ENCODE measurements around the gene FLVCR2. TPM values are rescaled to one million over a fixed set of nuclear protein-coding genes. Genes with fewer than 3 reads are reported as not detected.
A peak's percentile ranks its signal among the peaks of the same experiment; 100 is the strongest.

The FLVCR2 gene
- total RNA-seq, 1 donor from 2014 or later, result 11.7 TPM

DNA sequence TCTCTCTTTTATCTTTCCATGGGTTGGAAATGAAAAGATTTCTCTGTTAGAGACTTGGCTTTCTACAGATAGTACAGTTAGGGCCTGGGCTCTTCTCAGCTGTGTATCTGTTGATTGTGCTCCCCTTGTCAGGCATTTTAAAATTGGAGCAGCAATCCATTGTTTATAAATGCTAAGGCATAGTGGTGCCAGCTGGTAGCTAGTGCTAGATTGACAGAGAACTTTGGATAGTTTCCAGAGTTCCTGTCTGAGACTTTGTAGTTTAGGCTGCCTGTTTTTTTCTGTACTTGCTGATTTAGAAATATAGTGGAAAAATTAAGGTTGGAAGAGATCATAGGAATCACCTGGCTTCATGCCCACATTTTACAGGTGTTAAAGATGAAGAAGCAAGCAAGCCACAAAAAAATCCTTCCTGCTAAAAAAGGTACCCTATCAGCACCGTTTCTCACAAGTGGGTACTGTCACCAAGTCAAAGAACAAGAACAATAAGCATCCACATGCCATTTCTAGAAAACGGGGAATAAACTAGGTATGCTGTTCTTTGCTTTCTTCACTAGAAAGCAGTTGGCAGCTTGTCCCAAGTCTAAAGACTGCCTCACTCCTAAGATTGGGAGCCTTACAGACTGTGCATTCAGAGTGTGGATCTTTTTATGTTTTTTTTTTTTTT lies 88.8 kb downstream of the FLVCR2 start:
- CTCF ChIA-PET, result no interaction called here
- Mint-ChIP-seq H3K4me3 (no peak overlapping the region), H3K9me3 (no peaks in the 10 kb centered on the region), H3K36me3 (ENCODE audit: low read depth) (peaks cover 51% of the 10 kb centered on the region), H3K4me1 (peaks cover 2% of the 10 kb centered on the region), H3K27ac (no peak overlapping the region), H3K27me3 (no peaks in the 10 kb centered on the region)
- TF ChIP-seq, protein P1, sequence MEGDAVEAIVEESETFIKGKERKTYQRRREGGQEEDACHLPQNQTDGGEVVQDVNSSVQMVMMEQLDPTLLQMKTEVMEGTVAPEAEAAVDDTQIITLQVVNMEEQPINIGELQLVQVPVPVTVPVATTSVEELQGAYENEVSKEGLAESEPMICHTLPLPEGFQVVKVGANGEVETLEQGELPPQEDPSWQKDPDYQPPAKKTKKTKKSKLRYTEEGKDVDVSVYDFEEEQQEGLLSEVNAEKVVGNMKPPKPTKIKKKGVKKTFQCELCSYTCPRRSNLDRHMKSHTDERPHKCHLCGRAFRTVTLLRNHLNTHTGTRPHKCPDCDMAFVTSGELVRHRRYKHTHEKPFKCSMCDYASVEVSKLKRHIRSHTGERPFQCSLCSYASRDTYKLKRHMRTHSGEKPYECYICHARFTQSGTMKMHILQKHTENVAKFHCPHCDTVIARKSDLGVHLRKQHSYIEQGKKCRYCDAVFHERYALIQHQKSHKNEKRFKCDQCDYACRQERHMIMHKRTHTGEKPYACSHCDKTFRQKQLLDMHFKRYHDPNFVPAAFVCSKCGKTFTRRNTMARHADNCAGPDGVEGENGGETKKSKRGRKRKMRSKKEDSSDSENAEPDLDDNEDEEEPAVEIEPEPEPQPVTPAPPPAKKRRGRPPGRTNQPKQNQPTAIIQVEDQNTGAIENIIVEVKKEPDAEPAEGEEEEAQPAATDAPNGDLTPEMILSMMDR (IDR thresholded peaks at IDR 0.05), result no peak
- DNase-seq (no peak), ATAC-seq (ENCODE audit: low read depth) (no peak)
- intact Hi-C loops (cut with micrococcal nuclease), result no loop called here
- POLR2A ChIA-PET, result interaction anchor here (0.7 kb wide), 1 partner anchor 31 kb away, joined by 6 read pairs; no protein-coding TSS in a partner anchor

DNA sequence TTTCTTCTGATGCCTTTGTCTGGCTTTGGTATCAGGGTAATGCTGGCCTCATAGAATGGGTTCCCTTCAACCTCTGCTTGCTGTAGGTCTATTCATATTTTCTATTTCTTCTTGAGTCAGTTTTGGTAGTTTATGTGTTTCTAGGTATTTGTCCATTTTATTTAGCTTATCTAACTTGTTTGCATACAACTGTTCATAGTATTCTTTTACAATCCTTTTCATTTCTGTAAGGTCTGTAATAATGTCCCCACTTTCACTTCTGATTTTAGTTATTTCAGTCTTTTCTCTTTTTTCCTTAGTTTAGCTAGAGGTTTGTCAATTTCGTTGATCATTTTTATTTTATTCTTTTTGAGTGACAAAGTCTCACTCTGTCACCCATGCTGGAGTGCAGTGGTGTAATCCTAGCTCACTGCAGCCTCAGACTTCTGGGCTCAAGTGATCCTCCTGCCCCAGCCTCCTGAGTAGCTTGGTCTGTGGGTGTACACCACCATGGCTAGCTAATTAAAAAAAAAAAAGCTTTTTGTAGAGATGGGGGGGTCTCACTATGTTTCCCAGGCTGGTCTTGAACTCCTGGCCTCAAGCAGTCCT lies 94.3 kb downstream of the FLVCR2 start:
- H3K36me3 Mint-ChIP-seq (ENCODE audit: low read depth), result peaks cover 48% of the 10 kb centered on the region
- ATAC-seq (ENCODE audit: low read depth) (no peak), DNase-seq (no peak)
- peaks cover 3% of the 10 kb centered on the region for H3K4me1 Mint-ChIP-seq
- no peak overlapping the region for H3K4me3 Mint-ChIP-seq
- no peaks in the 10 kb centered on the region for H3K27me3 Mint-ChIP-seq
- TF ChIP-seq, protein P1 (IDR thresholded peaks at IDR 0.05), result no peak
- no peak overlapping the region for H3K27ac Mint-ChIP-seq
- ChIA-PET CTCF (interaction anchor here (0.7 to 1.5 kb wide), 4 partner anchors 9 to 37 kb away, joined by 3 to 7 read pairs (median 4); no protein-coding TSS in a partner anchor), POLR2A (interaction anchor here (0.6 kb wide), 1 partner anchor 748 kb away, joined by 4 read pairs; no protein-coding TSS in a partner anchor)
- peaks cover 6% of the 10 kb centered on the region for H3K9me3 Mint-ChIP-seq
- intact Hi-C loops (cut with micrococcal nuclease), result no loop called here

DNA sequence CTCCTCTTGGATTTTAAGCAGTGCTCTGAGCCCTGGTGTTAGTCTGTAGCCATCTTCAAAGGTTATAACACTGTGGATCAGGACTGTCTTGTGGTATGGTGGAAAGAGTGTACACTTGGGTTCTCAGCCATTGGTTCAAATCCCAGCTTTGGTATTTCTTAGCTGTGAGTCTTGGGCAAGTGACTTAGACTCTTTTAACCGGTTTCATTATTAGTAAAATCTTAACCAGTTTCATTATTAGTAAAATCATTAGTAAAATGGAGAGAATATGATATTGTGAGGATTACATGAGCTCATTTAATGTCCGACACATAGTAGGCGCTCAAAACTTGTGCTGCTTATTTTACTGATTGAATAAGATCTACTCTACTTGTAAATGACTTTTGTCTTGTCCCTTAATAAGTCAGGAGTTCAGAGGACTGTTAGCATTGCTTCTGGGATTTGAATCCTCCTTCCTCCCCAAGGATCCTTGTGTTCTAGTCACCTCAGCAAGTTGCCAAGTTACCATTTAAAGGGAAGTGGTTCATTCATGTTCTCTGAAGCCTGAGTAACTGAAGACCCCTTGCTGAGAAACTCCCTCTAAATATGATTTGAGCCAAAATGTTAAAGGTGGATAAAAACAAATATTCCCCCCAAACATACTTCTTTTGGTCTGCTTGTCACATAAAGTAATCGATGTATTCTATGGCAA lies 95.1 kb downstream of the FLVCR2 start:
- H3K9me3 Mint-ChIP-seq, result peaks cover 6% of the 10 kb centered on the region
- DNase-seq (no peak), ATAC-seq (ENCODE audit: low read depth) (peak; percentile 50)
- intact Hi-C loops (cut with micrococcal nuclease), result no loop called here
- ChIA-PET CTCF (interaction anchor here (0.7 to 1.5 kb wide), 4 partner anchors 10 to 36 kb away, joined by 3 to 7 read pairs (median 4); no protein-coding TSS in a partner anchor), POLR2A (interaction anchor here (1.3 kb wide), 1 partner anchor 13 kb away, joined by 5 read pairs; the partner anchor contains the start of genes ERG28 and TTLL5)
- peak overlapping the region; percentile 19 for H3K27ac Mint-ChIP-seq
- H3K27me3 Mint-ChIP-seq, result no peaks in the 10 kb centered on the region
- no peak overlapping the region for H3K4me3 Mint-ChIP-seq
- H3K4me1 Mint-ChIP-seq, result peaks cover 3% of the 10 kb centered on the region
- TF ChIP-seq, protein P1 (IDR thresholded peaks at IDR 0.05), result no peak
- H3K36me3 Mint-ChIP-seq (ENCODE audit: low read depth), result peaks cover 45% of the 10 kb centered on the region

DNA sequence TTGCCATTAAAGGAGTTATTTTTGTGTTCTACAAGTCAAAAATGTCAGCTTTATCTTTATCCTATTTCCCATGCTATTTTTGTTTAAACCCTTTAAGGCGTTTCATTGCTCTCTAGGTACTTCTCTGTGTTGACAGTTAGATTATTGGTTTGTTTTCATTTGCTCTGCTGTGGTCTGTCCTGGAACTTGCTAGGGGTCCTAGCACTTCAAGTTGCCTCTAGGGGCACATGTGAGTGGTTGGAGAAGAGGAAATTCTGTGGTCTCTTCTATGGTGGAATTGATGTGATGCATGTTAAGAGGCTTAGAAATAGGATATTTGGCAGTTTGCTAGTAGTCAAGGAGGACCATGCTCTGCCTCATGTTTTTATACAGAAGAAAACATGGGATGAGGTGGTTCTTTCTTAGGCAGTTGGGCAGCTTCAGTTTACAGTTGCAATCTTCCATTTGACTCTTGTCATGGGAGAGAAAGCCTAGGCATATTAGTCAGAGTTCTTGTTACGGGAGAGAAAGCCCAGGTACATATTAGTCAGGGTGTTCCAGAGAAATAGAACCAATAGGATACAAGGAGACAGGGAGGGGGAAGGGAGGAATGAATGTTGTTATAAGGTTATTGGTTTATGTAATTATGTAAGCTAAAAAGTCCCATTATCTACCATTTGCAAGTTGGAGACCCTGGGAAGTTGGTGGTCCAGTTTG lies 97.0 kb downstream of the FLVCR2 start:
- no peak overlapping the region for H3K27ac Mint-ChIP-seq
- H3K9me3 Mint-ChIP-seq, result peaks cover 6% of the 10 kb centered on the region
- H3K36me3 Mint-ChIP-seq (ENCODE audit: low read depth), result peaks cover 33% of the 10 kb centered on the region
- DNase-seq (no peak), ATAC-seq (ENCODE audit: low read depth) (no peak)
- ChIA-PET CTCF (no interaction called here), POLR2A (no interaction called here)
- H3K4me1 Mint-ChIP-seq, result peaks cover 3% of the 10 kb centered on the region
- TF ChIP-seq, protein P1 (IDR thresholded peaks at IDR 0.05), result no peak
- intact Hi-C loops (cut with micrococcal nuclease), result no loop called here
- H3K4me3 Mint-ChIP-seq, result no peak overlapping the region
- no peaks in the 10 kb centered on the region for H3K27me3 Mint-ChIP-seq
